Measurements from ENCODE around the gene LPAR1.

LPAR1 gene

GRCh38 chr9:111030492-111030891 lies 7.8 kb downstream of the LPAR1 start:
- no peak overlapping the region for H3K4me3 ChIP-seq (ENCODE audit: low read depth, low read length)
- no peak for DNase-seq
- no peaks in the 10 kb centered on the region for H3K27me3 ChIP-seq (replicated peaks)
- in situ Hi-C loops (cut with HindIII; ENCODE audit: low pct_ligation_motif_present, low sequenced_read_pairs), result no loop called here
- H3K27ac ChIP-seq, result no peak overlapping the region
- no peaks in the 10 kb centered on the region for H3K36me3 ChIP-seq (replicated peaks)
- no peak for TF ChIP-seq CTCF (IDR thresholded peaks at IDR 0.05; ENCODE audit: low read depth, low read length, missing control alignments)

- no peak for TF ChIP-seq CTCF (IDR thresholded peaks at IDR 0.05; ENCODE audit: low read depth, low read length, missing control alignments)
- in situ Hi-C loops (cut with HindIII; ENCODE audit: low pct_ligation_motif_present, low sequenced_read_pairs), result no loop called here
- Histone ChIP-seq H3K27me3 (replicated peaks) (no peaks in the 10 kb centered on the region), H3K27ac (no peak overlapping the region), H3K36me3 (replicated peaks) (no peaks in the 10 kb centered on the region), H3K4me3 (ENCODE audit: low read depth, low read length) (no peak overlapping the region)
- no peak for DNase-seq
These were observed 9.0 kb downstream of the LPAR1 start for GRCh38 chr9:111029260-111029659.

- Histone ChIP-seq H3K4me3 (ENCODE audit: low read depth, low read length) (no peak overlapping the region), H3K27ac (no peak overlapping the region), H3K27me3 (replicated peaks) (no peaks in the 10 kb centered on the region), H3K36me3 (replicated peaks) (no peaks in the 10 kb centered on the region)
- no peak for TF ChIP-seq CTCF (IDR thresholded peaks at IDR 0.05; ENCODE audit: low read depth, low read length, missing control alignments)
- in situ Hi-C loops (cut with HindIII; ENCODE audit: low pct_ligation_motif_present, low sequenced_read_pairs), result no loop called here
- DNase-seq, result no peak
These were observed 10.5 kb downstream of the LPAR1 start for GRCh38 chr9:111027798-111028197.

GRCh38 chr9:111023128-111023527 lies 15.1 kb downstream of the LPAR1 start:
- no peak for DNase-seq
- H3K27ac ChIP-seq, result no peak overlapping the region
- H3K36me3 ChIP-seq (replicated peaks), result no peaks in the 10 kb centered on the region
- no peak overlapping the region for H3K4me3 ChIP-seq (ENCODE audit: low read depth, low read length)
- H3K27me3 ChIP-seq (replicated peaks), result no peaks in the 10 kb centered on the region
- TF ChIP-seq CTCF (IDR thresholded peaks at IDR 0.05; ENCODE audit: low read depth, low read length, missing control alignments), result no peak
- in situ Hi-C loops (cut with HindIII; ENCODE audit: low pct_ligation_motif_present, low sequenced_read_pairs), result no loop called here

- H3K27ac ChIP-seq, result no peak overlapping the region
- in situ Hi-C loops (cut with HindIII; ENCODE audit: low pct_ligation_motif_present, low sequenced_read_pairs), result no loop called here
- H3K4me3 ChIP-seq (ENCODE audit: low read depth, low read length), result no peak overlapping the region
- H3K27me3 ChIP-seq (replicated peaks), result no peaks in the 10 kb centered on the region
- DNase-seq, result no peak
- no peaks in the 10 kb centered on the region for H3K36me3 ChIP-seq (replicated peaks)
- TF ChIP-seq CTCF (IDR thresholded peaks at IDR 0.05; ENCODE audit: low read depth, low read length, missing control alignments), result no peak
These were observed 17.7 kb downstream of the LPAR1 start for GRCh38 chr9:111020594-111020993.

GRCh38 chr9:111016426-111017045 lies 21.7 kb downstream of the LPAR1 start:
- H3K27me3 ChIP-seq (replicated peaks), result no peaks in the 10 kb centered on the region
- no peak for TF ChIP-seq CTCF (IDR thresholded peaks at IDR 0.05; ENCODE audit: low read depth, low read length, missing control alignments)
- H3K36me3 ChIP-seq (replicated peaks), result no peaks in the 10 kb centered on the region
- no peak overlapping the region for H3K4me3 ChIP-seq (ENCODE audit: low read depth, low read length)
- no peak overlapping the region for H3K27ac ChIP-seq
- peak; percentile 70 for DNase-seq
- in situ Hi-C loops (cut with HindIII; ENCODE audit: low pct_ligation_motif_present, low sequenced_read_pairs), result no loop called here
